Skeletal muscle tissue (tissue), 5 donors: ENCODE data around the gene ACTR3. TPM values are rescaled to one million over a fixed set of nuclear protein-coding genes. Genes with fewer than 3 reads are reported as not detected.
A peak's percentile ranks its signal among the peaks of the same experiment; 100 is the strongest.

Source experiments
- H3K27ac ChIP-seq: one replicate; pipeline ENCODE4 v1.7.0; 2013; ENCODE audit warnings: mild to moderate bottlenecking, low read depth, low read length, inconsistent platforms
- H3K27me3 ChIP-seq, 3 donors: one replicate each; pipeline ENCODE4 v1.7.0; 2013; ENCODE audit warnings: low read length in 3 of 3; ENCODE audit not compliant: control insufficient read depth in 3 of 3, insufficient read depth in 3 of 3
- H3K36me3 ChIP-seq, 3 donors: one replicate each; pipeline ENCODE4 v1.7.0; 2013; ENCODE audit warnings: low read length in 3 of 3; ENCODE audit not compliant: control insufficient read depth in 3 of 3, insufficient read depth in 3 of 3
- H3K4me1 ChIP-seq, 3 donors: one replicate each; pipeline ENCODE4 v1.7.0; 2013; ENCODE audit warnings: low read length in 3 of 3, mild to moderate bottlenecking in 3 of 3; ENCODE audit not compliant: control insufficient read depth in 3 of 3, insufficient read depth in 3 of 3
- H3K4me3 ChIP-seq, 3 donors: one replicate each; pipeline ENCODE4 v1.7.0; 2013; ENCODE audit warnings: low read length in 3 of 3
- H3K9ac ChIP-seq, 3 donors: one replicate each; pipeline ENCODE4 v1.7.0; 2013; ENCODE audit warnings: low read length in 3 of 3, mild to moderate bottlenecking in 3 of 3, moderate library complexity in 2 of 3, low read depth in 1 of 3
- H3K9me3 ChIP-seq, 3 donors: one replicate each; pipeline ENCODE4 v1.7.0; 2013; ENCODE audit warnings: low read length in 3 of 3; ENCODE audit not compliant: control insufficient read depth in 3 of 3
- small RNA-seq: library from RNA; depleted of rRNA; stranded (forward); fragments of <200 nt; gene quantifications from one replicate; pipeline ENCODE3, GENCODE V24; 2014
- total RNA-seq: library from RNA; depleted of rRNA; stranded (reverse); fragments of >200 nt; gene quantifications from one replicate; pipeline ENCODE4 v1.2.3, GENCODE V29; 2014
- donor health status: Osteomylitis.

The ACTR3 gene
- total RNA-seq, 1 donor from 2014 or later, result 40.7 TPM

- H3K36me3 ChIP-seq, result no peaks in the 10 kb centered on the region
- H3K9ac ChIP-seq, result no peak overlapping the region
These were observed 117.5 kb downstream of the ACTR3 start for GRCh38 chr2:114007436-114007835.

GRCh38 chr2:114008720-114009119 lies 118.8 kb downstream of the ACTR3 start:
- Histone ChIP-seq H3K27ac (no peak overlapping the region), H3K9me3 (no peaks in the 10 kb centered on the region), H3K4me3 (no peak overlapping the region), H3K4me1 (peaks cover 0 to 3% (median 0%) of the 10 kb centered on the region in 3 donors), H3K9ac (no peak overlapping the region), H3K36me3 (no peaks in the 10 kb centered on the region), H3K27me3 (no peaks in the 10 kb centered on the region)

More at GRCh38 chr2:114007436-114007835, 117.5 kb downstream of the ACTR3 start:
- H3K9me3 ChIP-seq, result no peaks in the 10 kb centered on the region
- peaks cover 0 to 3% (median 0%) of the 10 kb centered on the region in 3 donors for H3K4me1 ChIP-seq
- no peak overlapping the region for H3K4me3 ChIP-seq
- H3K27ac ChIP-seq, result no peak overlapping the region
- H3K27me3 ChIP-seq, result no peaks in the 10 kb centered on the region

GRCh38 chr2:114009205-114009944 lies 119.5 kb downstream of the ACTR3 start:
- H3K27ac ChIP-seq, result peak overlapping the region; percentile 40
- H3K27me3 ChIP-seq, result no peaks in the 10 kb centered on the region
- no peak overlapping the region for H3K9ac ChIP-seq
- H3K4me1 ChIP-seq, result peaks cover 0 to 3% (median 0%) of the 10 kb centered on the region in 3 donors
- H3K9me3 ChIP-seq, result no peaks in the 10 kb centered on the region
- H3K36me3 ChIP-seq, result no peaks in the 10 kb centered on the region
- no peak overlapping the region for H3K4me3 ChIP-seq

- no peaks in the 10 kb centered on the region for H3K27me3 ChIP-seq
- no peak overlapping the region for H3K27ac ChIP-seq
- H3K36me3 ChIP-seq, result no peaks in the 10 kb centered on the region
- H3K4me3 ChIP-seq, result no peak overlapping the region
- no peak overlapping the region for H3K9ac ChIP-seq
- H3K9me3 ChIP-seq, result no peaks in the 10 kb centered on the region
- H3K4me1 ChIP-seq, result peaks cover 0 to 3% (median 0%) of the 10 kb centered on the region in 3 donors
These were observed 120.1 kb downstream of the ACTR3 start for GRCh38 chr2:114010001-114010400.

- Histone ChIP-seq H3K4me1 (peaks cover 0 to 3% (median 0%) of the 10 kb centered on the region in 3 donors), H3K27ac (no peak overlapping the region), H3K9ac (no peak overlapping the region), H3K27me3 (no peaks in the 10 kb centered on the region), H3K4me3 (no peak overlapping the region), H3K36me3 (no peaks in the 10 kb centered on the region), H3K9me3 (no peaks in the 10 kb centered on the region)
These were observed 121.8 kb downstream of the ACTR3 start for GRCh38 chr2:114011713-114012112.

Small RNA genes lying within 50 kb of the gene (small RNA-seq; reads per million reads assigned to genes)
- not detected for gene RF00012

Other genes with a start within 250 kb of the ACTR3 start
- gene SLC35F5, start 133.4 kb upstream of the ACTR3 start, total RNA-seq, result 178 TPM